Testis (tissue), 2 donors: Measurements from ENCODE around the gene KAT5.

Experiments
- CTCF ChIP-seq, 3 experiments: fragments of 450-650 bp in 2 of 3; fragments of 200-600 bp in 1 of 3; sonication (generic) in 1 of 3; IDR thresholded peaks; one replicate each; pipeline ENCODE4 v1.5.1; 2016 to 2019; ENCODE audit warnings: antibody characterized with exemption in 3 of 3, mild to moderate bottlenecking in 2 of 3, moderate library complexity in 1 of 3
- POLR2A ChIP-seq: fragments of 450-650 bp; IDR thresholded peaks from one replicate; pipeline ENCODE4 v1.6.1; 2017; ENCODE audit warnings: antibody characterized with exemption, mild to moderate bottlenecking, moderate library complexity

GRCh38 chr11:65699306-65699705 is 12.7 kb upstream of the KAT5 start:
- TF ChIP-seq CTCF (IDR thresholded peaks at IDR 0.05) (no peak), POLR2A (no peak)
